ENCODE results near the gene CAPN5. TPM values are rescaled to one million over a fixed set of nuclear protein-coding genes. Genes with fewer than 3 reads are reported as not detected.
"Not testable (repeated sequence)": the region's sequence is repeated elsewhere in the genome, so short reads cannot be mapped to it uniquely, and the experiment has no call there.

Gene CAPN5
- total RNA-seq, 1 donor from 2014 or later: 30.4 TPM

- no peak for ATAC-seq
These were observed 17.9 kb downstream of the CAPN5 start for GRCh38 chr11:77084581-77085191.

GRCh38 chr11:77085652-77086051 is 18.9 kb downstream of the CAPN5 start:
- ATAC-seq: no peak

- peak; percentile 20 for ATAC-seq
These were observed 20.0 kb downstream of the CAPN5 start for GRCh38 chr11:77086521-77087472.

GRCh38 chr11:77087723-77088225 is 21.0 kb downstream of the CAPN5 start:
- ATAC-seq: no peak

- ATAC-seq: peak; percentile 86
These were observed 21.6 kb downstream of the CAPN5 start for GRCh38 chr11:77088236-77089003.

GRCh38 chr11:77089004-77089545 is 22.3 kb downstream of the CAPN5 start:
- no peak for ATAC-seq

GRCh38 chr11:77090046-77090372 is 23.2 kb downstream of the CAPN5 start:
- ATAC-seq: no peak

- ATAC-seq: peak; percentile 5
These were observed 23.8 kb downstream of the CAPN5 start for GRCh38 chr11:77090373-77091111.

- ATAC-seq: peak; percentile 76
These were observed 24.6 kb downstream of the CAPN5 start for GRCh38 chr11:77091146-77091940.

- no peak for ATAC-seq
These were observed 25.6 kb downstream of the CAPN5 start for GRCh38 chr11:77092382-77092781.

- ATAC-seq: no peak
These were observed 26.5 kb downstream of the CAPN5 start for GRCh38 chr11:77093056-77093891.

GRCh38 chr11:77093987-77094840 is 27.4 kb downstream of the CAPN5 start:
- ATAC-seq: no peak

GRCh38 chr11:77094841-77095365 is 28.1 kb downstream of the CAPN5 start:
- no peak for ATAC-seq

GRCh38 chr11:77095551-77096490 is 29.1 kb downstream of the CAPN5 start:
- no peak for ATAC-seq

GRCh38 chr11:77096591-77097019 is 29.8 kb downstream of the CAPN5 start:
- peak; percentile 27 for ATAC-seq

- not testable (repeated sequence) for ATAC-seq
These were observed 30.4 kb downstream of the CAPN5 start for GRCh38 chr11:77097180-77097579.
